ENCODE data around the gene ANO1.

GRCh38 chr11:70066628-70067027 lies 11.5 kb upstream of the ANO1 start:
- TF ChIP-seq CTCF (IDR thresholded peaks at IDR 0.05 in 2 of 3, conservative IDR thresholded peaks at IDR 0.05 in 1 of 3; ENCODE audit: borderline replicate concordance in 1 of 3, insufficient read depth in 1 of 3, low read depth in 2 of 3, low read length in 2 of 3), result no peak
- TF ChIP-seq POLR2A (IDR thresholded peaks at IDR 0.05; ENCODE audit: borderline replicate concordance, extremely low read depth, insufficient read depth, insufficient read length), result no peak
- TF ChIP-seq EZH2 (IDR thresholded peaks at IDR 0.05), result no peak
- no peak for TF ChIP-seq TCF7L2 (IDR thresholded peaks at IDR 0.05; ENCODE audit: borderline replicate concordance, extremely low read depth, insufficient read depth, insufficient read length)
- no peak for TF ChIP-seq SP1 (IDR thresholded peaks at IDR 0.05; ENCODE audit: low read depth)
- no peak for TF ChIP-seq CEBPB (IDR thresholded peaks at IDR 0.05; ENCODE audit: low read depth)
- no peak for TF ChIP-seq RAD21 (IDR thresholded peaks at IDR 0.05; ENCODE audit: low read depth)
- no peak for TF ChIP-seq SRF (IDR thresholded peaks at IDR 0.05; ENCODE audit: low read depth)
- no peak for TF ChIP-seq ZBTB33 (IDR thresholded peaks at IDR 0.05; ENCODE audit: extremely low read depth, insufficient replicate concordance, low read length)
- no peak for TF ChIP-seq ATF3 (IDR thresholded peaks at IDR 0.05)
- no peak for TF ChIP-seq ZFX (IDR thresholded peaks at IDR 0.05)
- TF ChIP-seq REST (IDR thresholded peaks at IDR 0.05; ENCODE audit: low read depth), result no peak
- TF ChIP-seq MAX (IDR thresholded peaks at IDR 0.05), result no peak

Data from HCT116 (cell line).